DND-41 (cell line): Measurements from ENCODE around the gene CCDC88A.

ENCODE experiments used
- ATAC-seq: fragments of 200-7000 bp; cut with Tn5 transposase; 3 replicates; pipeline ENCODE4 v1.9.1; 2021; ENCODE audit warnings: low read depth; ENCODE audit not compliant: insufficient read depth
- DNase-seq: peaks from one replicate; pipeline ENCODE4 v3.0.0-alpha.2; 2020
- H2AFZ ChIP-seq: 2 replicates; pipeline ENCODE4 v1.6.0; 2012; ENCODE audit warnings: low read depth, low read length
- H3K27ac ChIP-seq: 2 replicates; pipeline ENCODE4 v1.5.1; 2012; ENCODE audit warnings: low read length, inconsistent platforms
- H3K27me3 ChIP-seq: fragments of 200-600 bp; sonication (generic); 2 replicates; pipeline ENCODE4 v1.6.0; 2012; ENCODE audit warnings: low read length, mild to moderate bottlenecking, inconsistent platforms; ENCODE audit not compliant: insufficient read depth, poor library complexity
- H3K36me3 ChIP-seq: 2 replicates; pipeline ENCODE4 v1.5.1; 2012; ENCODE audit warnings: low read length, inconsistent platforms; ENCODE audit not compliant: insufficient read depth
- H3K4me1 ChIP-seq: 2 replicates; pipeline ENCODE4 v1.5.1; 2012; ENCODE audit warnings: mild to moderate bottlenecking, low read length; ENCODE audit not compliant: insufficient read depth
- H3K4me2 ChIP-seq: 2 replicates; pipeline ENCODE4 v1.6.0; 2012; ENCODE audit warnings: mild to moderate bottlenecking, moderate library complexity, low read length, inconsistent platforms; ENCODE audit not compliant: insufficient read depth
- H3K4me3 ChIP-seq, 2 experiments: fragments of 200-600 bp in 1 of 2; shearing (Covaris generic) in 1 of 2; 2 replicates each; pipeline ENCODE4 v1.5.1; 2012 to 2016; ENCODE audit warnings: inconsistent platforms in 2 of 2, low read length in 2 of 2, mild to moderate bottlenecking in 2 of 2, low read depth in 1 of 2, moderate library complexity in 1 of 2
- H3K79me2 ChIP-seq: 2 replicates; pipeline ENCODE4 v1.6.0; 2012; ENCODE audit warnings: low read length, inconsistent platforms; ENCODE audit not compliant: insufficient read depth
- H3K9ac ChIP-seq: 2 replicates; pipeline ENCODE4 v1.6.0; 2012; ENCODE audit warnings: low read depth, mild to moderate bottlenecking, inconsistent platforms, low read length, moderate library complexity
- H3K9me3 ChIP-seq: 2 replicates; pipeline ENCODE4 v1.5.1; 2012; ENCODE audit warnings: low read length, moderate library complexity, mild to moderate bottlenecking, inconsistent platforms; ENCODE audit not compliant: insufficient read depth, severe bottlenecking
- H4K20me1 ChIP-seq: 2 replicates; pipeline ENCODE4 v1.6.0; 2012; ENCODE audit warnings: low read length; ENCODE audit not compliant: insufficient read depth
- CTCF ChIP-seq: IDR thresholded peaks from 2 replicates; pipeline ENCODE4 v1.5.1; 2012; ENCODE audit warnings: borderline replicate concordance, low read length, moderate library complexity, mild to moderate bottlenecking; ENCODE audit not compliant: poor library complexity, severe bottlenecking; ENCODE audit errors: extremely low read depth
- EZH2 ChIP-seq: IDR thresholded peaks from 3 replicates; pipeline ENCODE4 v1.6.1; 2012; ENCODE audit warnings: borderline replicate concordance, low read depth, mild to moderate bottlenecking, moderate library complexity, low read length, inconsistent platforms; ENCODE audit not compliant: severe bottlenecking

Gene CCDC88A

GRCh38 chr2:55364189-55365055 lies 55.2 kb downstream of the CCDC88A start:
- DNase-seq (no peak), ATAC-seq (no peak)
- no peak overlapping the region for H3K4me3 ChIP-seq
- no peaks in the 10 kb centered on the region for H3K27me3 ChIP-seq
- no peaks in the 10 kb centered on the region for H3K4me1 ChIP-seq
- H2AFZ ChIP-seq = no peak overlapping the region
- no peaks in the 10 kb centered on the region for H3K79me2 ChIP-seq
- H3K9me3 ChIP-seq = no peaks in the 10 kb centered on the region
- peaks cover 27% of the 10 kb centered on the region; the same call in 1 of the 2 replicates for H3K36me3 ChIP-seq
- no peaks in the 10 kb centered on the region for H4K20me1 ChIP-seq
- no peak overlapping the region for H3K9ac ChIP-seq
- no peak for TF ChIP-seq EZH2
- TF ChIP-seq CTCF = no peak
- no peak overlapping the region for H3K27ac ChIP-seq
- H3K4me2 ChIP-seq = no peak overlapping the region

GRCh38 chr2:55363636-55364035 lies 56.0 kb downstream of the CCDC88A start:
- no peak overlapping the region for H3K9ac ChIP-seq
- H2AFZ ChIP-seq = no peak overlapping the region
- peaks cover 27% of the 10 kb centered on the region; the same call in 1 of the 2 replicates for H3K36me3 ChIP-seq
- no peak overlapping the region for H3K4me3 ChIP-seq
- H3K9me3 ChIP-seq = no peaks in the 10 kb centered on the region
- TF ChIP-seq EZH2 = no peak
- TF ChIP-seq CTCF = no peak
- no peak overlapping the region for H3K4me2 ChIP-seq
- ATAC-seq (no peak), DNase-seq (no peak)
- no peaks in the 10 kb centered on the region for H3K79me2 ChIP-seq
- H3K4me1 ChIP-seq = no peaks in the 10 kb centered on the region
- no peak overlapping the region for H3K27ac ChIP-seq
- H3K27me3 ChIP-seq = no peaks in the 10 kb centered on the region
- no peaks in the 10 kb centered on the region for H4K20me1 ChIP-seq

- Histone ChIP-seq H3K79me2 (no peaks in the 10 kb centered on the region), H2AFZ (no peak overlapping the region), H3K4me1 (no peaks in the 10 kb centered on the region), H3K36me3 (peaks cover 30% of the 10 kb centered on the region; the same call in 1 of the 2 replicates), H3K9me3 (no peaks in the 10 kb centered on the region), H3K4me2 (no peak overlapping the region), H3K4me3 (no peak overlapping the region), H4K20me1 (no peaks in the 10 kb centered on the region), H3K27me3 (no peaks in the 10 kb centered on the region), H3K9ac (no peak overlapping the region), H3K27ac (no peak overlapping the region)
- ATAC-seq (no peak), DNase-seq (no peak)
- no peak for TF ChIP-seq CTCF
- TF ChIP-seq EZH2 = no peak
These were observed 58.0 kb downstream of the CCDC88A start for GRCh38 chr2:55361465-55362189.
